ENCODE data around the gene SUGCT. TPM values are rescaled to one million over a fixed set of nuclear protein-coding genes. Genes with fewer than 3 reads are reported as not detected.

The SUGCT gene
- total RNA-seq, 1 donor from 2014 or later = 1.6 TPM

DNA sequence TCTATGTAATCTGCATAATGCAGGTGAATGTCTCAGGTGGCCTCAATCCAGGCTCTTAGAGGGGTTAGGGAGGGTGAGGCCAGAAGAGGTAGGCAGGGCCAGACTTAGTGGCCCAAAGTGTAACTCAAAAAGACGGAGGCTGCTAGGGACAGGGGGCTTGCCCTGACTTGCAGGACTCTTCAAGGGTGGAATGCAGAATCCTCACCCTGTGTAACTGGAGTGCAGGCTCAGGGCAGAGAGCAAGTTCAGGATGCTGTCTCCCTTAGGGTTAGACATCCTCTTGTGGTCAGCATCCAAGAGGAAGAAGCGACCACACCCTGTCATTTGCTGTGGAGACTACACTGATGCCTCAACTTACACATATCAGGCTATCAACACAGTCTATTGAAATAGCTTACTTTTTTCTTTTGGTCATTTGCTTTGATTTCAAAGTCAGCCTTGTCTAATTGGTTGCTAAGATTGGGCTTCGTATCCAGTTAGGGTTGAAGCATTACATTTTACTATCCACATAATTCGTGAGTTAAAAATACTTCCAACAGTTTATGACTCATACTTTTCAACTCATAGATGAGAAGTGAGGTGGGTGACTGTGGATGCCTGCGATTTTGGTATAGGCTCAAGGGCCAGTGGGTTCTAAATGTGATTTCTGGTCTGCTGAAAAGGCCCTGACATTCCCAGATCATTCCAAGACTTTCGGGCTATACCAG is 563.6 kb downstream of the SUGCT start:
- H3K4me3 Mint-ChIP-seq (ENCODE audit: unreplicated experiment) = no peak overlapping the region
- peaks cover 11% of the 10 kb centered on the region for H3K4me1 Mint-ChIP-seq (ENCODE audit: unreplicated experiment)
- TF ChIP-seq, protein P1, sequence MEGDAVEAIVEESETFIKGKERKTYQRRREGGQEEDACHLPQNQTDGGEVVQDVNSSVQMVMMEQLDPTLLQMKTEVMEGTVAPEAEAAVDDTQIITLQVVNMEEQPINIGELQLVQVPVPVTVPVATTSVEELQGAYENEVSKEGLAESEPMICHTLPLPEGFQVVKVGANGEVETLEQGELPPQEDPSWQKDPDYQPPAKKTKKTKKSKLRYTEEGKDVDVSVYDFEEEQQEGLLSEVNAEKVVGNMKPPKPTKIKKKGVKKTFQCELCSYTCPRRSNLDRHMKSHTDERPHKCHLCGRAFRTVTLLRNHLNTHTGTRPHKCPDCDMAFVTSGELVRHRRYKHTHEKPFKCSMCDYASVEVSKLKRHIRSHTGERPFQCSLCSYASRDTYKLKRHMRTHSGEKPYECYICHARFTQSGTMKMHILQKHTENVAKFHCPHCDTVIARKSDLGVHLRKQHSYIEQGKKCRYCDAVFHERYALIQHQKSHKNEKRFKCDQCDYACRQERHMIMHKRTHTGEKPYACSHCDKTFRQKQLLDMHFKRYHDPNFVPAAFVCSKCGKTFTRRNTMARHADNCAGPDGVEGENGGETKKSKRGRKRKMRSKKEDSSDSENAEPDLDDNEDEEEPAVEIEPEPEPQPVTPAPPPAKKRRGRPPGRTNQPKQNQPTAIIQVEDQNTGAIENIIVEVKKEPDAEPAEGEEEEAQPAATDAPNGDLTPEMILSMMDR (IDR thresholded peaks at IDR 0.05; ENCODE audit: unreplicated experiment) = no peak
- peaks cover 2% of the 10 kb centered on the region for H3K27me3 Mint-ChIP-seq (ENCODE audit: unreplicated experiment)
- H3K9me3 Mint-ChIP-seq (ENCODE audit: unreplicated experiment) = no peaks in the 10 kb centered on the region
- DNase-seq (ENCODE audit: low spot score) = no peak
- no peak overlapping the region for H3K27ac Mint-ChIP-seq (ENCODE audit: unreplicated experiment)
- no peaks in the 10 kb centered on the region for H3K36me3 Mint-ChIP-seq (ENCODE audit: low read depth, unreplicated experiment)

DNA sequence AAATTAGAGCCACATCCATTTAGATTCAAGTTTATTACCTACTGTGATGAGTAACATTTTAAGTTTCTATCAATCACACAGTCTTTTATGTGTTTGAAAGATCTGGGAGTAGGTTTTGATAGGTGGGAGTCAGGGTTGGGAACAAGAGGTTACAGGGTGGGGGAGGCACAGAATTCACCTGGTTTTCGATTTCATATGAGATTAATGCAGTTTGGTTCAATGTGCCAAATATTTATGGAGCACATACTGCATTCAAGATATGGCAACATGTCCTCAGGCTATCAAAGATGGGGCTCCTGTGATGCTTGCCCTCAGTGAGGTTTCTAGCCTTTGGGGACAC is 564.1 kb downstream of the SUGCT start:
- H3K4me1 Mint-ChIP-seq (ENCODE audit: unreplicated experiment) = peaks cover 11% of the 10 kb centered on the region
- no peak overlapping the region for H3K27ac Mint-ChIP-seq (ENCODE audit: unreplicated experiment)
- H3K27me3 Mint-ChIP-seq (ENCODE audit: unreplicated experiment) = peaks cover 2% of the 10 kb centered on the region
- no peak overlapping the region for H3K4me3 Mint-ChIP-seq (ENCODE audit: unreplicated experiment)
- TF ChIP-seq, protein P1 (IDR thresholded peaks at IDR 0.05; ENCODE audit: unreplicated experiment) = no peak
- no peaks in the 10 kb centered on the region for H3K36me3 Mint-ChIP-seq (ENCODE audit: low read depth, unreplicated experiment)
- no peaks in the 10 kb centered on the region for H3K9me3 Mint-ChIP-seq (ENCODE audit: unreplicated experiment)
- no peak for DNase-seq (ENCODE audit: low spot score)

DNA sequence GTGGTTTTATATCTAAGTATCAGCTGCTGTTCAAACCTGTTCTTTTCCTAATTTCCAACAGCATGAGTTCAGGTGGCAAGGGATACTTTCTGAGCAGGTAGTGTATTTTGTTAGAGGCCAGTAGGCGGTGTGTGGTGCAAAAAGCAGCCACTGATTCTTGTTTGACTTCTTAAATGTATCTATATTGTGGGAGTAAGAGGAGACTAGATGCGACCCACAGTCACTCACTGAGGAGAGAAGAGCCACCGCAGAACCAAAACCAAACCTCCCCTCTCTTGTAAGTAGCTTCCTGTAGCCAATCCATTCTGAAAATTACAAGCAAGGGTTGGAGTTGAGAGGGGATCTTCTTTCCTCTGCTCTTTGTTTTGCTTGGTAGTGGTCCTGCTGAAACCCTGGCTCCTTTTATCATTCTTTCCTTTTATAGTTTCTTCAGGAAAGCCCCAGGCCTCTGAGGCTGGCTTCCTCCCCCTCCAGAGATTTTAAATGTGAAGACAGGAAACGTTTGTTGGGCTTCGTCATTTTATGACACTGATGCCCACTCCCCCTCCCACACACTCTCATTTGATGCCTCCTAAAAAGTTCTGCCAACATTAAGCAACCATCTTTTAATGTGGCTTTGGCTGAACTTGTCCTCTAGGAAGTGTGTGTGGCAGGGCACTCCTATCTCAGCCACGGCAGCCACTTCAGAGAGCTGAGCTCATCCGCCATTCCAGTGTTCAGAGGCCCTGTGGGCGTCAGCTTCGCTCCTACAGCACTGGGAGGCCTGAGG is 566.0 kb downstream of the SUGCT start:
- no peak for DNase-seq (ENCODE audit: low spot score)
- H3K4me3 Mint-ChIP-seq (ENCODE audit: unreplicated experiment) = no peak overlapping the region
- H3K27ac Mint-ChIP-seq (ENCODE audit: unreplicated experiment) = no peak overlapping the region

DNA sequence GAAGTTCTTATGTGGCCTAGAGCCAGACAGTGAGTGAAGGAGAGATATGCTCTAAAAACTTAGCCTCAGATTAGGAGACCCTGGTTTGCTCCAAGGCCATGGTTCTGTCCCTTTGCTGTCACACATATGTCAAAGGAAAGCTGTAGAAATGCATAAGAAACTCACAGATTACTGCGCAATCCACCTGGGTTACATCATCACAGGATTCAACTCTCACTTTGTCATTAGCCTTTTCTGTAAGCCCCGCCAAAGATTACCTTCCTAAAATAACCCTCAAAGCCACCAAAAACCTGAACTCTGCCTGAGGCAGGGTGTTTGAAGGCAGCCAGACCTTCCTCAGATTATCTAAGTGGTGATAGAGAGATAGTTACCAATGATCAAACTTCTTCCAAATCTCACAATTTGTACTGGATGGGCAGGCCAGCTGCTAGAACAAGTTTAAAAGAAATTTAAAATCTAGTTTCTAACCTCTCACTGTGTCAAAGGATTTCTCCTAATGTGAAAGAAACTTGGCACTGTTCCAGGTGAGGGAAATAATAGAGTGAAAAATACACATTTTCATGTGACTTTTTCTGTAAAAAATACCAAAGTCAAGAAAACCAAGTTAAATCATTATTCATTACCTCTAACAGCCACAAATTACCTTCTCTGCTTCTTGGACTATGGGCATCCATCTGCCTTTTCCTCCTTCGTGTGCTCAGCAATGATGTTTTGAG is 567.2 kb downstream of the SUGCT start:
- Mint-ChIP-seq H3K4me1 (ENCODE audit: unreplicated experiment) (peaks cover 11% of the 10 kb centered on the region), H3K27ac (ENCODE audit: unreplicated experiment) (no peak overlapping the region), H3K36me3 (ENCODE audit: low read depth, unreplicated experiment) (no peaks in the 10 kb centered on the region), H3K27me3 (ENCODE audit: unreplicated experiment) (peaks cover 2% of the 10 kb centered on the region), H3K4me3 (ENCODE audit: unreplicated experiment) (no peak overlapping the region), H3K9me3 (ENCODE audit: unreplicated experiment) (no peaks in the 10 kb centered on the region)
- TF ChIP-seq, protein P1 (IDR thresholded peaks at IDR 0.05; ENCODE audit: unreplicated experiment) = no peak
- no peak for DNase-seq (ENCODE audit: low spot score)

More for the DNA sequence above, 566.0 kb downstream of the SUGCT start:
- peaks cover 2% of the 10 kb centered on the region for H3K27me3 Mint-ChIP-seq (ENCODE audit: unreplicated experiment)
- no peaks in the 10 kb centered on the region for H3K36me3 Mint-ChIP-seq (ENCODE audit: low read depth, unreplicated experiment)
- H3K9me3 Mint-ChIP-seq (ENCODE audit: unreplicated experiment) = no peaks in the 10 kb centered on the region
- H3K4me1 Mint-ChIP-seq (ENCODE audit: unreplicated experiment) = peaks cover 11% of the 10 kb centered on the region
- TF ChIP-seq, protein P1 (IDR thresholded peaks at IDR 0.05; ENCODE audit: unreplicated experiment) = no peak

All from endothelial cell (in vitro differentiated cells).